ENCODE data around the gene SPAG17. TPM values are rescaled to one million over a fixed set of nuclear protein-coding genes. Genes with fewer than 3 reads are reported as not detected.

SPAG17 gene
- polyA plus RNA-seq, 1 of the 3 experiments (the other 2 are of a cell fraction), result not detected

GRCh38 chr1:117928881-117929342 lies 256.1 kb downstream of the SPAG17 start:
- CTCF ChIA-PET, result interaction anchor here (0.7 to 1.8 kb wide), 7 partner anchors 9 to 415 kb away, joined by 3 to 11 read pairs (median 4); no protein-coding TSS in a partner anchor
- no peaks in the 10 kb centered on the region for H3K9me2 ChIP-seq
- H3K9me3 ChIP-seq, result no peaks in the 10 kb centered on the region
- H3K36me3 ChIP-seq (replicated peaks in 1 of 2; ENCODE audit: control insufficient read depth in 1 of 2, insufficient read depth in 2 of 2, low read length in 1 of 2), result peaks cover 9 to 17% of the 10 kb centered on the region in 2 experiments
- H3K9ac ChIP-seq, result peak overlapping the region; percentile 75
- peaks cover 14 to 16% of the 10 kb centered on the region in 2 experiments; a peak in 3 of 4 replicates for H3K4me1 ChIP-seq (ENCODE audit: control insufficient read depth in 1 of 2, insufficient read depth in 2 of 2, low read depth in 1 of 2, low read length in 1 of 2)
- TF ChIP-seq CTCF (IDR thresholded peaks at IDR 0.05) (peak; percentile 28), YY1 (IDR thresholded peaks at IDR 0.05; ENCODE audit: low read depth) (no peak), TCF12 (IDR thresholded peaks at IDR 0.05) (no peak), PBX3 (IDR thresholded peaks at IDR 0.05) (peak; percentile 28; the same call in 1 of the 2 replicates), RFX5 (IDR thresholded peaks at IDR 0.05; ENCODE audit: low read length) (no peak), USF1 (IDR thresholded peaks at IDR 0.05; ENCODE audit: borderline replicate concordance, low read depth) (no peak), RAD21 (IDR thresholded peaks at IDR 0.05; ENCODE audit: low read length) (peak; percentile 34), MAX (IDR thresholded peaks at IDR 0.05; ENCODE audit: low read depth) (0 out of 2 replicates have a peak, but pooled peaks have one; percentile 20), GABPA (IDR thresholded peaks at IDR 0.05; ENCODE audit: low read depth) (peak; percentile 65), REST (IDR thresholded peaks at IDR 0.05; ENCODE audit: low read depth, low read length) (no peak), FOXM1 (IDR thresholded peaks at IDR 0.05; ENCODE audit: low read depth) (no peak), SIN3A (IDR thresholded peaks at IDR 0.05; ENCODE audit: borderline replicate concordance, low read depth, low read length) (peak; percentile 2; the same call in 1 of the 2 replicates), NFIC (IDR thresholded peaks at IDR 0.05; ENCODE audit: borderline replicate concordance) (no peak), IRF3 (IDR thresholded peaks at IDR 0.05; ENCODE audit: low read depth, low read length) (no peak), ZBTB33 (IDR thresholded peaks at IDR 0.05; ENCODE audit: borderline replicate concordance, low read depth) (no peak), NRF1 (IDR thresholded peaks at IDR 0.05; ENCODE audit: low read depth, low read length) (no peak), ELF1 (IDR thresholded peaks at IDR 0.05) (no peak), RXRA (IDR thresholded peaks at IDR 0.05; ENCODE audit: borderline replicate concordance, low read depth) (no peak), TEAD4 (IDR thresholded peaks at IDR 0.05; ENCODE audit: borderline replicate concordance, insufficient read depth) (no peak)
- no peaks in the 10 kb centered on the region for H3K27me3 ChIP-seq (ENCODE audit: insufficient read depth)
- H3K27ac ChIP-seq (ENCODE audit: low read depth in 2 of 2, low read length in 1 of 2), result peak overlapping the region; percentile 65 to 85
- peak; percentile 64 for DNase-seq
- H3K4me3 ChIP-seq (ENCODE audit: low read depth in 2 of 2, low read length in 1 of 2), result peak overlapping the region; percentile 88 to 100
- WGBS (ENCODE audit: low lambda C conversion rate), result 0% methylated on average over 3 of the region's 24 CpGs
- H2AFZ ChIP-seq (ENCODE audit: low read depth), result peak overlapping the region; percentile 71; the same call in 1 of the 2 replicates
- peaks cover 95% of the 10 kb centered on the region for H3K79me2 ChIP-seq (ENCODE audit: insufficient read depth)
- peak overlapping the region; percentile 84 for H3K4me2 ChIP-seq
- H4K20me1 ChIP-seq (ENCODE audit: insufficient read depth), result peaks cover 43% of the 10 kb centered on the region
- H3F3A ChIP-seq (replicated peaks; ENCODE audit: insufficient read depth), result peaks cover 9% of the 10 kb centered on the region
- POLR2A ChIA-PET, result interaction anchor here (0.8 to 1.0 kb wide), 3 partner anchors 11 to 33 kb away, joined by 3 to 5 read pairs (median 4); no protein-coding TSS in a partner anchor
